WERI-Rb-1 (cell line): ENCODE results near the gene CMPK1.

Source experiments
- DNase-seq: peaks from one replicate; pipeline ENCODE4 v3.0.0-alpha.2; 2020
- H3K27ac ChIP-seq: fragments of 250-450 bp; sonication (Bioruptor Pico); 2 replicates; pipeline ENCODE4 v1.5.1; 2020; ENCODE audit warnings: mild to moderate bottlenecking, moderate library complexity
- H3K27me3 ChIP-seq: fragments of 250-450 bp; sonication (Bioruptor Pico); 2 replicates; pipeline ENCODE4 v1.5.1; 2021; ENCODE audit warnings: mild to moderate bottlenecking, low read depth, moderate library complexity; ENCODE audit not compliant: insufficient read depth, severe bottlenecking
- H3K36me3 ChIP-seq: fragments of 250-450 bp; sonication (Bioruptor Pico); 2 replicates; pipeline ENCODE4 v1.5.1; 2020; ENCODE audit warnings: mild to moderate bottlenecking, moderate library complexity
- H3K4me3 ChIP-seq: 2 replicates; pipeline ENCODE4 v1.5.1; 2011; ENCODE audit warnings: low read depth, mild to moderate bottlenecking, control low read depth, low read length
- H3K9me3 ChIP-seq: fragments of 250-450 bp; sonication (Bioruptor Pico); 2 replicates; pipeline ENCODE4 v1.5.1; 2021; ENCODE audit warnings: mild to moderate bottlenecking, moderate library complexity; ENCODE audit not compliant: severe bottlenecking
- TF ChIP-seq, protein P1 (sequence below): IDR thresholded peaks from 2 replicates; pipeline ENCODE4 v1.5.1; 2011; ENCODE audit warnings: low read depth, mild to moderate bottlenecking, control low read depth, inconsistent platforms, low read length

Gene CMPK1

DNA sequence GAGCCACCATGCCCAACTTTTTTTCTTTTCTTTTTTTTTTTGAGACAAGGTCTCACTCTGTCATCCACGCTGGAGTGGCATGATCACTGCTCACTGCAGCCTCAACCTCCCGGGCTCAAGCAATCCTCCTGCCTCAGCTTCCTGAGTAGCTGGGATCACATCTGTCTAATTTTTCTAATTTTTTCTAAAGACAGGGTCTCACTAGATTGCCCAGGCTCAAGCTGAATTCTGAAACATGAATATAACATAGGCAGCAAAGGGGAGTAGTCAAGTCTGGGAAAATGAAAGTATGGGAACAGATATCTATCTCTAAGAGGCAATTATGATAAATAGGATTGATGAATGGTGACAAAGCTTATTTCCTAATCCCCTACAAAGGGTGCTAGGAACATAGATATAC lies 7.3 kb upstream of the CMPK1 start:
- no peaks in the 10 kb centered on the region for H3K27me3 ChIP-seq

DNA sequence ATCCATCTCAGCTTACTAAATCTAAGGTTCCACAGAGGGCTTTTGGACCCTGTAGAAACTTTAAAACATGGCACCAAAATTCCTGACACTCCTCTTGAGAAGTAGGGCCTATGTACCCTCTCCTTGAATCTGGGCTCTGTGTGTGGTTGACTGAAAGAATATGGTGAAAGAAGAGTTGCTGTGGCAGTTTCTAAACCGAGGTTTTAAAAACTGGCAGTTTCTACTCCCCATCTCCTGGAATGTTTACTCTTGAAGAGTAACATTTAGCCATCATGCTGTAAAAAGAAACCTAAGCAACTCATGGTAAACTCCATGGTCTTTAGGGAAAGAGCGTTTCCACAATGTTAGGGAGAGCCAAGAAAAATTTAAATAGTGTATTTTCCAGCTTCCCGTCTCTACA lies 4.6 kb upstream of the CMPK1 start:
- DNase-seq, result no peak
- H3K36me3 ChIP-seq, result no peaks in the 10 kb centered on the region
- H3K27ac ChIP-seq, result no peak overlapping the region
- H3K27me3 ChIP-seq, result no peaks in the 10 kb centered on the region
- H3K4me3 ChIP-seq, result no peak overlapping the region
- no peaks in the 10 kb centered on the region for H3K9me3 ChIP-seq
- TF ChIP-seq, protein P1, sequence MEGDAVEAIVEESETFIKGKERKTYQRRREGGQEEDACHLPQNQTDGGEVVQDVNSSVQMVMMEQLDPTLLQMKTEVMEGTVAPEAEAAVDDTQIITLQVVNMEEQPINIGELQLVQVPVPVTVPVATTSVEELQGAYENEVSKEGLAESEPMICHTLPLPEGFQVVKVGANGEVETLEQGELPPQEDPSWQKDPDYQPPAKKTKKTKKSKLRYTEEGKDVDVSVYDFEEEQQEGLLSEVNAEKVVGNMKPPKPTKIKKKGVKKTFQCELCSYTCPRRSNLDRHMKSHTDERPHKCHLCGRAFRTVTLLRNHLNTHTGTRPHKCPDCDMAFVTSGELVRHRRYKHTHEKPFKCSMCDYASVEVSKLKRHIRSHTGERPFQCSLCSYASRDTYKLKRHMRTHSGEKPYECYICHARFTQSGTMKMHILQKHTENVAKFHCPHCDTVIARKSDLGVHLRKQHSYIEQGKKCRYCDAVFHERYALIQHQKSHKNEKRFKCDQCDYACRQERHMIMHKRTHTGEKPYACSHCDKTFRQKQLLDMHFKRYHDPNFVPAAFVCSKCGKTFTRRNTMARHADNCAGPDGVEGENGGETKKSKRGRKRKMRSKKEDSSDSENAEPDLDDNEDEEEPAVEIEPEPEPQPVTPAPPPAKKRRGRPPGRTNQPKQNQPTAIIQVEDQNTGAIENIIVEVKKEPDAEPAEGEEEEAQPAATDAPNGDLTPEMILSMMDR, result no peak

More for the DNA sequence above, 7.3 kb upstream of the CMPK1 start:
- Histone ChIP-seq H3K27ac (no peak overlapping the region), H3K4me3 (no peak overlapping the region), H3K36me3 (no peaks in the 10 kb centered on the region), H3K9me3 (no peaks in the 10 kb centered on the region)
- DNase-seq, result no peak
- TF ChIP-seq, protein P1, result no peak

DNA sequence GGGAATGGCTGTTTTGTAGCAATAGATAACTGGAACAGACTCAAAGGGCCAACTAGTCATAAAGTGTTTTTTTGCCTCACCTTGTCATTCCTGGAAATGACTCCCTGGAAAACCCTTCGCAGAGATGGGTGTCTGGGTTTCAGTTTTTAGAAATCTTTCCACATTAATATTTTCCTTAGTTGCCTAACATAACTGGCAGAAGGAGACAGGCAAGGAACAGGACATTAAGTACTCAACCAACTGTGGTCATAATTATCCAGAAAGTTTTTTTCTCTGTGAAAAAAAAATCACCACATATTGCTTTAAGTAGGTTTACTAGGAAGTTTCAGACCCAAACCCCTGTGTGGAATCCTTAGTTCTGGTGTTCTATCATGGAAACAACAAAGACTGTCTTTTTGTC lies 3.4 kb upstream of the CMPK1 start:
- H3K9me3 ChIP-seq, result no peaks in the 10 kb centered on the region
- TF ChIP-seq, protein P1, result no peak
- no peaks in the 10 kb centered on the region for H3K27me3 ChIP-seq
- no peak for DNase-seq
- no peaks in the 10 kb centered on the region for H3K36me3 ChIP-seq
- no peak overlapping the region for H3K4me3 ChIP-seq
- no peak overlapping the region for H3K27ac ChIP-seq

DNA sequence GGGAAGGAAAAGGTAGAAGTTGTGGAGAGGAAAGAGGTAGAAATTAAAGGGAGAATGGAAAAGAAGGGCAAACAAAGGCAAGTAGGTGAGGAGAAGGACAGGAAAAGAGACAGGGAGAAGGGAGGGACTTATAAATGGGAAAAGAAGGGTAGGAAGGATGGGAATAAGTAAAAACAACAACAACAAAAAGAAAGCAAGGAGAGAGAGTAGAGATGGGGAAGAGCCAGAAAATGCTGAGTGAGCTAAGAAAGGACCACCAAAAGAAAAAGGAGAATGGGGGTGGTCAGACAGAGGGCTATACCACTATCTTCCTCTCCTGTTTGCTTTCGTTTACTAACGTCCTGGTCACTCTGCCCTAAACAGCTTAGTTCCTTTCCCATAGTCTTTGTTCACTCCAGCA lies 1.7 kb upstream of the CMPK1 start:
- no peak for DNase-seq
- H3K36me3 ChIP-seq, result peaks cover 8% of the 10 kb centered on the region
- TF ChIP-seq, protein P1, result no peak
- H3K4me3 ChIP-seq, result no peak overlapping the region
- H3K27ac ChIP-seq, result no peak overlapping the region
- H3K27me3 ChIP-seq, result no peaks in the 10 kb centered on the region
- no peaks in the 10 kb centered on the region for H3K9me3 ChIP-seq

DNA sequence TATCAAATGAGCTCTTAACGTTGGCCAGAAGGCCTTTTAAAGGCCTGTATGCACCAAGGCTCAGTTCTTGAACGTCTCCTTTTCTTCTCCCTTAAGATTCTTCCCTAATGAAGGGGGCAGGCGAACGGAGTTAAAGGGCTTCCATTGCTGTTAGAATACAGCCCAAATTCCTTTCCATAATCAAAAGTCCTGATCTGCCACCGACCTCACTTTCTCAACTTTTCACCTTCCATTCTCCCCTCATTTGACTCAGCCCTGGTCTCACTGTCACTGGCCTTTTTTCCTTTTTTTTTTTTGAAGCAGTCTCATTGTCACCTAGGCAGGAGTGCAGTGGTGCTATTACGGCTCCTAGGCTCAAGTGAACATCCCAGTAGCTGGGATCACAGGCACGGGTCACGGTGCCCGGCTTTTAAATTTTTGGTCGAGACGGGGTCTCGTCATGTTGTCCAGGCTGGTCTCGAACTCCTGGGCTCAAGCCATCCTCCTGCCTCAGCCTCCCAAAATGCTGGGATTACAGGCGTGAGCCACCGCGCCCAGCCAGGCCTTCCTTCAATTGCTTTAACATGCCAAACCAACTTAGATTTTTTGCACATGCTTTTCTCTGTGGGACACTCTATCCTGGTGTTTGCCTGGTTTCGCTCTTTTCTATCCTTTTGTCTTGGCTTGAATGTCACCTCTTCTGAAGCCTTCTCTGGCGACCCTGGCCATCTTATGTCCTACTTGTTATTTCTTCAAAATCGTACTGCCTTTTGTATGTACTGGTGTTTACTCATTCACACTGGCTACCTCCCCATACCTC lies 612 bp upstream of the CMPK1 start:
- H3K27me3 ChIP-seq, result no peaks in the 10 kb centered on the region
- DNase-seq, result no peak

More for the DNA sequence above, 612 bp upstream of the CMPK1 start:
- Histone ChIP-seq H3K4me3 (peak overlapping the region; percentile 97), H3K27ac (peak overlapping the region; percentile 99), H3K36me3 (peaks cover 9% of the 10 kb centered on the region), H3K9me3 (no peaks in the 10 kb centered on the region)
- TF ChIP-seq, protein P1, result no peak
